Epidermal melanocyte (primary cell): ENCODE data around the gene VPS52.
"Not testable (repeated sequence)": the region's sequence is repeated elsewhere in the genome, so short reads cannot be mapped to it uniquely, and the experiment has no call there.

Experiments
- DNase-seq: peaks from one replicate; pipeline ENCODE4 v3.0.0; 2011; ENCODE audit warnings: low spot score; ENCODE audit not compliant: insufficient read length

VPS52 gene

DNA sequence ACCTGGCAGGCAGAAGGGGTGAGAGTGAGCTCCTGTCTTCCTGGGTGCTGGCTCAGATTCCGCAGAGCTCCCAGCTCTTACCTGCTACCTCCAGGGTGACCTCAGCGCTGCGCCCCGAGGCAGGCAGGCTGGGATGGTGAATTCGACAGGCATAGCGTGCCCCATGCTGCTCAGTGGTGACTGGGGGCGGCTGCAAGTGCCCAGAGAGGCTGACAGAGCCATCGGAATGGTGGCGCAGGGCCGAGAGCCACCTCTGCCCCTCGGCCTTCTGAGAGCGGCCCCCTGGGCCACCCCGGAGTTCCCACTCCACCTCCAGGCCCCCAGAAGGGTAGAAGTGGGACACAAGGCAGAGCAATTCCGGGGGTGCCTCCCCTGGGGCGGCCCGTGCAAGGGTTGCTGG, 32.5 kb upstream of the VPS52 start:
- DNase-seq: no peak

DNA sequence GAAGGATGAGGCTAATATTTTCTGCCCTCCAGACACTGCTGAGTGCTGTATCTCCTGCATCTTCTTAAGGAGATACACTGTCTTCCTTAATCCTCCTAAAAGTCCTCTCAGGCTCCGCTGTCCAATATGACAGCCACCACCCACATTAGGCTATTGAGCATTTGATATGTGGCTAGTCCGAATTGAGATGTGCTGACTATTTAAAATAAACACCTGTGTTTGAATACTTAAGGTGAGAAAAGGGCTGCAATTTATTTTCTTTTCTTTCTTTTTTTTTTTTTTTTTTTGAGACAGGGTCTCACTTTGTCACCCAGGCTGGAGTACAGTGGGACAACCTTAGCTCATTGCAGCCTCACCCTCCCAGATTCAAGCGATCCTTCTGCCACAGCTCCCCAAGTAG, 30.2 kb upstream of the VPS52 start:
- DNase-seq: no peak

DNA sequence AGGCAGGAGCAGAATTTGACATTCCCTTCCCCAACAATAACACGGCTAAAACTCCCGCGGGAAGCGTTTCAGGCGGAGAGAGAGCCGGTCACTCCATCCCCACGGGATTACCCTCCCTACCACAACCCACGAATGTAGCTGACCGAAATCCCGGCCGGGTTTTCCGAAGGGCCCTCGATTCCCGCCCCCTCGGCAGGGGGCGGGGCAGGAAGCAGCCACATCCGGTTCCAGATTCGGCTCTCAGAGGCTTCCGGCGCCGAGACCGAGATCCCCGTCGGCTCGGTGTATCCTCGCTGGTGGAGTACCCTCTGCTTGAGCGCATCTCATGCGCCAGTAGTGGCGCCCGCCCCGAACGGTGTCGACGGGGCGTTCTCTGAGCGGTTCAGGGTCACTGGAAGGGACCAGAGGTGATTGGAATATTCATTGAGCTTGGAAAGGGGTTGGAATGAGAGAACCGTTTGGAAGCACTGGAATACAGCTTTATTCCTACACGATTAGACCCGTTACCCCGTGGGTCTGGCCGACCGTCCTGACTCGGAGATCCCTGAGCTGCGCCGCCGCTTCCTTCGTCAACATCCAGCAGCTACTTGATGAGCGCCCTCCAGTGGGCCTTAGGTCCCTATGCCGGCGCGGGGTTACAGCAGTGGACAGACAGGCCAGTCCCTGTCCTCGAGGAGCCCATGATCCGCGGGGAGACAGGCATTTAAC, 27.7 kb upstream of the VPS52 start:
- DNase-seq: peak; percentile 88

GRCh38 chr6:33298773-33299236, 27.1 kb upstream of the VPS52 start, which contains the start of gene RGL2:
Gene RGL2 (minus strand): TSS chr6:33298942. CDS start chr6:33298610, 332 bp downstream.
- no peak for DNase-seq

GRCh38 chr6:33297956-33298772, 26.5 kb upstream of the VPS52 start:
- DNase-seq: peak; percentile 74

DNA sequence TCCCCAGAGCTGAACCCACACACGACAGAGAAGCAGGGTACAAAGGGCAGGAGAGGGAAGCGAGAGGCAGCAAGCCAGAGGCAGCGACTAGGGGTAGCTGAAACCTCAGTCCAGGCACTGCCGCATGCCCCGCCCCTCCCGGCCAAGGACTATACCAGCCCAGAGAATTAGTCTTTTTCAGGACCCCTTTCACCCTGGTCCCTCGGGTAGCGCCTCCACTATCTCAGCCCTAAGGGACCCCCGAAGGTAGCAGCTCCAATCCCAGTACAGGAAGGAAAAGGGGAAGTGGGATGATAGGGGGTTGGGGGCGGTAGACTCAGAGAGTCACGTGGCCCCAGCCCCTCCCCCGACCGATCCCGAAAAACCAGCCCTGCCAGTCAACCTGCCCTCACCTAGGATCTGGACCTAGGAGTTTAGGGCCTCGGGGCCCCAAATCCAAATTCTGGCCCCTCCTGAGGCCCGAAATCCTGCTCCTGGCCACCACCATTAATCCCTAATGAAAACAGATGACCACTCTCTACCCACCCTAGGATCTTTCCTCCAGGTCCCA, 25.8 kb upstream of the VPS52 start:
- DNase-seq: no peak

DNA sequence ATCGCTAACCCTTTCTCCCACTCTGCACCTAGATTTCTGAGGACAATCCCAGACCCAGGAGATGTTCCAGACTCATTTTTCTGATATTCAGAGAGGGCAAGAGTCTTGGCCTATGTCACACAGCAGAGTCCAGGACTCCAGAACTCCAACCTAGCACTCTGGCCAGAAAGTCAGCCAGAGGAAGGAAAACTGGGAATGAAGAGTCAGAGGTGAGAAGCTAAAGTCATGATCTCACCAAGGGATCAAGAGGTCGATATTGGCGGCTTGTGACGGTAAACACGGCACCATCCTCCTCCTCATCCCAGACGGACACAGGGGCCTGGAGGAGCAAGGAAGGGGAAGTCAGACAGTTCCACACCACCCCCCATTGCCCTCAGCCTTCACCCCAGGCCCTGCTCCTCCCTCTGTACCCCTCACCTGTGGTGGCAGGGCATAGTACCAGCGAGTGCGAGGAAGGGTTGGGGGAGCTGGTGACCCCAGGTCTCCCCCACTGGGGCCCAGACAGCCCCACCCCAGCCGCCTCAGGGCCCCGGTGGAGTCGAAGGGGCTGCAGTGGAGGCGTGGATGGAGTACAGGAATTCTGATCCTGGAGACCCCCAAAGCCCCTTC, 25.2 kb upstream of the VPS52 start:
- DNase-seq: no peak

GRCh38 chr6:33295621-33296369, 24.1 kb upstream of the VPS52 start:
- no peak for DNase-seq

DNA sequence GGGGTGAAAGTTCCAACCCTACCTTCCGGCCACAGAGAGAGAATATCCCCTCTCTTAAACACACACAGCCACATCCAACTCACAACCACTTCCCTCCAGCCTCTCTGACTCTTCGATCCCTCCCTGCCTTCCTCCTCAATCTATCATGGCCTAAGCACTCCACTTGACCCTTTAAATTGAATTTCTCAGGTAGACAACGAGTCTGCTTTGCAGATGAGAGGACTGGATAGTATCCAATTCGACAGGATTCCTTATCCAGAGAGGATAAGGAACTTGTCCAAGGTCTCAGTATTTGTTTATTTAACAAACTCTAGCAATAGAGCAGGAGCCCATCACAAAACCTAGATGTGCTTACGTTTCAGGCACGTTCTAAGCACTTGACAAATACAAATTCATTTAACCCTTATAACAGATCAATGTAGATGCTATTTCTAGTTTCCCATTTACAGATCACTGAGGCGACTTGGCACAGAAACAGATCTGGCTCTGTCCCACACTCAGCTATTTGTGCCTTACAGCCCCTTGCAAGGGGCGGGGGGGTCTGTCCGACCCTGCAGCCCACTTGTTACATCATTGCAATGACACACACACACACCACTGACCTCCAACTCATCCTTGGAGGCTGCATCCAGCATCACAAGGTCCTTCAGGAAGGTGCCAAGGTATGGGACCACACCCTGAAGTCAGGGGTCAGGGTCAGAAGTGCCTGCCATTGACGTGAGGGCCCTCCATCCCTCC, 22.6 kb upstream of the VPS52 start:
- no peak for DNase-seq

GRCh38 chr6:33292996-33293682, 21.5 kb upstream of the VPS52 start:
- DNase-seq: no peak

DNA sequence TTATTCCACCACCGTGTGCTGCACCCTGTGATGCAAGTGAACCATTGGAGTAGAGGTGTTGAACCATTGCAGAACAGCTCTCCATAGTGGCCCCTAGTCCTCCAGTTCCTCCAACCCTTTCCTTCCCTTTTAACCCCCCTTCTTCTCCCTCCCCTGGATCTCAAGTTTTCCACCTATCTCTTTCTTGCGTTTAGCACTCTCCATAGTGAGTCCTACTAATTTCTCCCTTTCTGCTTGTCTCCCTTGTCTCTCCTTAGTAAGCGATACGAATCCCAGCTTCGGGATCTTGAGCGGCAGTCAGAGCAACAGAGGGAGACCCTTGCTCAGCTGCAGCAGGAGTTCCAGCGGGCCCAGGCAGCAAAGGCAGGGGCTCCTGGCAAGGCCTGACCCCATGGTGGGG, 18.8 kb upstream of the VPS52 start:
- DNase-seq: no peak

DNA sequence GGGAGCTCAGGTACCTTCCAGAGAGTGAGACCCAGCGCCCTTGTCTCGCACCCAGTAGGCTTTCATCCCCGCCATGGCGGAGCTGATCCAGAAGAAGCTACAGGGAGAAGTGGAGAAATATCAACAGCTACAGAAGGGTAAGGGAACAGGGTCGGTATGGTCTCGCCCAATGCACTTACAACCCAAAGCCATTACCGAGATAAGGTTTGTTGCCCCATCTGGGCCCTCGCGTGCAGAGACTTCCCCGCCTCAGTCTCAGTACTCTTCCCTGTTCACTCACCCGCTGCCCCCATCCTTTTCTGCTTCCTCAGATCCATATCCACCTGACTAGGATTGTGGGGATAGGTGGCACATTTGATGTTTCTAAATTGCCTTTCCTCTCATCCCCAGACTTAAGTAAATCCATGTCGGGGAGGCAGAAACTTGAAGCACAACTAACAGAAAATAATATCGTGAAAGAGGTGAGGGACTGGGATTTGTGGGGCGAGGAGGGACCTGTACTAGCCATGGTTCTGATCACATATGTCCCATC, 18.2 kb upstream of the VPS52 start:
- DNase-seq: no peak

- peak; percentile 98 for DNase-seq
Observed at GRCh38 chr6:33288921-33289783, 17.5 kb upstream of the VPS52 start, which contains the start of the genes PFDN6 and WDR46. Gene PFDN6 (plus strand): TSS chr6:33289601. CDS start chr6:33289857, 256 bp downstream. Gene WDR46 (minus strand): TSS chr6:33289239. CDS start chr6:33289170, 69 bp downstream.

DNA sequence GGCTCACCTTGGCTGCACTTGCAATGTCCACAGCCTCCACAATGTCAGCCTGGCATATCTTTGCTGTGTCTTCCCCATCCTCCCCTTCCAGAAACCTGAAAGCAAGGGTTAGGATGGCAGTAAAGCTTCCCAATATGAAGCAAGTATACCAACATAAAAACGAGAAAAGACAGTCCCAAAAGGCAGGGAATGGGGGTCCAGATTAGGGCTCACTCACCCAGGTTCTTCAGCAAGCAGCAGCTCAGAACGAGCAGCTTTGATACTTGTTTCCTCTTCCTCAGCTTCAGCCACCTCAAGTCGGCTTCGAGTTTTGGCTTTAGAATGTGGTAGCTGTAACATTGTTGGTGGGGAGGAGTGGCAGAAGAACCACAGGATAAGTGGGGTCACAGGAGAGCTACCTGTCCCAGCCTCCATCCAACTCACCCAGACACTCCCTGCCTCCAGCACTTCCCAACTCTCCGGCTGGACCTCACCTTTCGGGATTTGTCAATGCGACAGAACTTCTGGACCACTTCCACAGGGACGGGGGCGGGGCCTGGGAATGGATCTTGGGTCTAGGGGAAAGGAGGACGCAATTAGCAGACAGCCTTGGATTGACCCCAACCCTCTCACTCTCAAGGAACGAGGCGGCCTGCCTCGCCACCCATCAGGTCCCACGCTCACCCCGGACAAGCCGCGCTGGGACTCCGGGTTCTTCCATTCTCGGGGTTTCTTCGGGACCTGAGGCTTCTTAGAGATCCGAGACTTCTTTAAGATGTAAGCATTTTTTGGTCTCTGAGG, 16.7 kb upstream of the VPS52 start:
- no peak for DNase-seq

DNA sequence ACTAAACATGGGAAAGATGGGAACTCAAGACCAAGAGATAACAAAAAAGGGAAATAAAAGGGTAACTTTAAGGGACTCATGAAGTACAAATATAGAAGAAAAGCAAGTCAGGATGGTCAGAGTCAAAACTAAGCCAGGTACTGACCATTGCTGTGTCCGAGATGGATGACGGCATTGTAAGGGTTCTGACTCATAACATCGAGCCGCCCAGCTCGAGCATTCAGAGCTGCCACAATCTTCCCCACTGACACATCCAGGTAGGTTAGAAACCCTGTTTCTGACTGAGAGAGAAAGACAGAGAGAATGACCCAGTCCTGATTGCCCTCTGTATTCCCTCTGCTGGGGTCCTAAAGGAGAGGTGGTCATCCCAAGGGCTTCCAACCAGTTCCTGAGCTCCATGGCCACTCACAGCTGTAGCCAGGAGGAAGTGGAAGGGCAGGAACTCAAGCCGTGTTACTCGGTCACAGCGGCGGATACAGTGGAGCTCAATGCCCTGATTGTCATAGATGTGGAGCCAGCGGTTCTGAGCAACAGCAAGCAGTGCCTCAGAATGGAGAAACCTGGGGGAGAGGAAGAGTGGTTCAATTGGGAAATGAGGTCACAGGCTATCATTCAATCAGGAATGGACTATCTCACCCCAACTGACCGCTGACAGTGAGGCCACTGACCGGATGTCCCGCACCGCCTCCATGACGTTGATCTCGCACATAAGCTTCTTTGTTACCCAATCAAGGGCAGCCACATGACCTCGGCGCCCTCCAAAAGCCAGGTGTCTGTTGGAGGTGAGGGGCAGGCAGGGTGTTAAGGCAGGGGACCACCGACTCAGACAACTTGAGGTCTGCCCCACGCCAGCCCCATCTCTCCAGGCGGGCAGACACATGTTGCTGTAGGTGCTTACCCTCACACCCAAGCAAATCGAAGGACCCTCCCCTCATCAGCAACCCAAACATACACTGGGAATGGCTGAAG, 15.6 kb upstream of the VPS52 start:
- no peak for DNase-seq

DNA sequence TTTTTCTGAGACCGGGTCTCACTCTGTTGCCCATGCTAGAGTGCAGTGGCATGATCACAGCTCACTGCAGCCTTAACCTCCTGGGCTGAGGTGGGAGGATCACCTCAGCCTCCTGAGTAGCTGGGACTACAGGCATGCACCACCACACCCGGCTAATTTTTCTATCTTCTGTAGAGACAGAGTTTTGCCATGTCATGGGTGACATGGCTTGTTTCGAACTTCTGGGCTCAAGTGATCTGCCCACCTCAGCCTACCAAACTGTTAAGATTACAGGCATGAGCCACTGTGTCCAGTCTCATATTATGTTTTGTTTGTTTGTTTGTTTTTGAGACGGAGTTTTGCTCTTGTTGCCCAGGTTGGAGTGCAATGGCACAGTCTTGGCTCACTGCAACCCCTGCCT, 13.5 kb upstream of the VPS52 start:
- not testable (repeated sequence) for DNase-seq
